HG02610 (cell line): ENCODE data around the gene DHRS1.

Source experiments
- ATAC-seq: cut with Tn5 transposase; IDR thresholded peaks from one replicate; pipeline ENCODE4 v1.9.1; 2021; ENCODE audit warnings: mild to moderate bottlenecking, moderate library complexity; ENCODE audit not compliant: unreplicated experiment

The DHRS1 gene

DNA sequence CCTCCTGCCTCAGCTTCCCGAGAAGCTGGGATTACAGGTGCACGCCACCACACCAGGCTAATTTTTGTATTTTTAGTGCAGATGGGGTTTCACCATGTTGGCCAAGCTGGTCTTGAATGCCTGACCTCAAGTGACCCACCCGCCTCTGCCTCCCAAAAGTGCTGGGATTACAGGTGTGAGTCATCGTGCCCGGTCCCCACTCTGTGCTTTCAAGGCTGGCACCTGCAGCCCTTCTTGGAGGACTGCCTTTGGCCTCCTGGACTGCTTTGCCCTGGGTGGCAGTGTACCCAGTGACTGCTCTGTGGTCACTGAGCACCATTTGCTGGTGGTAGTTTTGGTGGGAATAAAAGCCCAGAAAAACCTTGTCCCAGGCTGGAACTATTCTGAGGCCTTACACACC, 12.6 kb downstream of the DHRS1 start:
- ATAC-seq, result no peak

DNA sequence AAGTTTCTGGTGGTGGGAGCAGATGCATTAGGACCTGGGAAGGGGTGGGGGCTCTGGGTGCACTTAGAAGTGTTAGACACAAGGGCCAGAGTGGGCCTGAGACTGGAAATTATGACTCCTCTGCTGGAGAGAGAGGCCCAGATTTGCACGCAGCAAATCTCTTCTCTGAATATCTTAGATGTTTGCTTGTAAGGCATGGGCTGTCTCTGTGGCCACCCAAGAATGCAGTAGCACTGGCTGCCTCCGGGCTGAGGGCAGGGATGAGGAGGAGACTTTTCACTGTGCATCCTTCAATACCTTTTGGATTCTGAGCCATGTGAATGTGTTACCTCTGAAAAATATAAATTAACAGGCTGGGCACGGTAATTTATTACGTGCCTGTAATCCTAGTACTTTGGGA, 14.2 kb downstream of the DHRS1 start:
- no peak for ATAC-seq

- no peak for ATAC-seq
These were observed 15.0 kb downstream of the DHRS1 start for GRCh38 chr14:24284501-24285035.

DNA sequence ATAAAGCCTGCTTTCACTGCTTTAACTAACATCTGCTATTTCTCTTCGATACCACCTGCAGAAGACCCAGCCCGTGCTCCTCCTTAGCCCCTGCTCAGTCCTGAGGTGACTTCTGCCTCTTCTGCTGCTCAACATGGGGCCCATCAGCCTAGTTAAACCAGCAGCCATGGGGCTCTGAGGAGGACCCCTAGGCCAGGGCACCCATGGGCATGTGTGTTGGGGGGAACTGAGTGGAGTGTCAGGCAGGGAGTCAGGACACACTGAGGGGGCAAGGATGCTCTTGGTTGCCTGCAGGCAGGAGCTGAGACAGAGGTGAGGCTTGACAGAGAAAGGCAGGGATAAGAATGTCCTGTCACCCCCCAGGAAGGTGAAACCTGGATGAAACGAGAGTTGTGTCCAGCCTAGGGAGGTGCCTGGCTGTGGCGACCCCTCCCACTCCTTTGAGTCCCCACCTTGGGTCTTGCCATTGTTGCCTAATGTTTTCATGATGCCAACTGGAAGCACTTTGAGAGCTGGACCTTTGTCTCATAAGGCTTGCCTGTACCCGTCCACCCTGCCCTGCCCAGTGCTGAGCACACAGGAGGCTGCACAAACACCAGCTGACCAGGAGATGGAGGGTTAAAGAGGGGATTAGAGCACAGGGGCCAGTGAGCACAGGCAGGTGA, 15.7 kb downstream of the DHRS1 start:
- ATAC-seq, result no peak

DNA sequence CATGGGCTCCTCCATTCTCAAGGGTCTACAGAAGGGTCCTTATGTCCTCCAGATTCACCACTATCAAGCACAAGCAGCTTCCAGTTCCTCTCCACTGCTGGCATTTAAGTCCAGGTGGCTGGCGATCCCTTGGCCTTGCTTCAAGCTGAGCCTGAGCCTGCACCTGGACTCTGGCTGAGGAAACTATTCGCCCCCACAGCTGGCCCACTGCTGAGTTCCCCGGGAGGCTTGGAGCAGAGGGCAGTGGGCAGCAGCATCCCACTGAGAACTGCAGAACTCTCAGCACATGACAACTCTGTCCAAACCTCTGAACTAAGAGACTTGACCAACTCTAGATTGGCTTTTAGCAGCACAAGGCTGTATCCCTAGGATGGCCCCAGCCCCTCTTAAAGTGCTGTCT, 16.8 kb downstream of the DHRS1 start:
- ATAC-seq, result no peak

DNA sequence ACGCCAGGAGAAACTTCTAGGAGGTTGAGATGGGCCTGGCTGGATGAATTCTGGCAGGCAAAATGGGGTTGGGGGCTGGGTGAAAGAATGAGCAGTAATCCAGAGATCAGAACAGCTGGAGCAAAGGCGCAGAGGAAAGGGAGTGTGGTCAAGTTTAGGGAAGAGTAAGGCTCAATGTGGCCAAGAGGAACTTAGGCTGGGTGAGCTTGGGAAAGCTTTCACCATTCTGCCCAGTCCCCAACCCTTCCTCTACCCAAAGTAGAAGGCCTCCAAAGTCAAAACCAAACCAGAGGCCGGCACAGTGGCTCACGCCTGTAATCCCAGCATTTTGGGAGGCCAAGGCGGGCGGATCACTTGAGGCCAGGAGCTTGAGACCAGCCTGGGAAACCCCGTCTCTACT, 17.9 kb downstream of the DHRS1 start:
- ATAC-seq, result no peak

GRCh38 chr14:24280797-24281460, 18.7 kb downstream of the DHRS1 start:
- no peak for ATAC-seq

DNA sequence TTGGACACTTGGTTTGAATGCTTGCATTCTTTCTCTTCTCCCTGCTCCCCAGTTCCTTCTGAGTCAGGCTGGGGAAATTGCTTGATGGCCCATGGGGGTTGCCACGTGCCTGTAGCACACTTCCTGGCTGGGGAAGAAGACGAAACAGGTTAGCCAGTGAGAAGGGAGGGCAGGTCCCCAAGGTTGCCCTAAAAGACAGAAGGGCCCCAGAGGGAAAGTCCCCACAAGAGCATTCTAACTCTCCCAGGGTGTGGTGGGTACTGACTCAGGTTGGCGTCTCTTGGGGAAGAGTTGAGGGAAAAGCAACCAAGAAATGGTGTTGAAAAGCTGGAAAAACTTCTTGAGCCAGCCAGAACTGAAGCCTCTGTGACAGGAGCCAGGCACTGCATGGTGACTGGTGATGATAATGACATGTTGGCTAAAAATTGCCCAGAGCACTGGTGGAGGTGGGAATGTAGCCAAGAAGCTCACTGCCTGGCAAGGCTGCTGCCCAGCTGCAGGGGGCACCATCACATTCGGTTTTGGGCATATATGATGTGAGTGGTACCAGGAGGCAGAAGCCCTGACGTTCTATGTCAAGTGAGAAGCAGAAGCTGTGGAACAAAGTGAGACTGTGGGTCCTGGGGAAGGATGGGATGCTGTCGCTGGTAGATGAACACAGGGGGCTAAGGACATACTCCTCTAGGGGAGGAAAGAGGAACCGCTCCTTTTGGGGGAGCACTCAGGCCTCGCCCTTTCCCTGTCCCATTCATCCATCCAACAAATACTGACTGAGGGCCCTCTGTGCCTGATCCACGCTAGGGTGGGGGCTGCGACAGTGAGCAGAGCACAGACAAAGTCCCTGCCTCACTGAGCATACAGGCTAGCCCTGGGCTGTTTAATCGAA, 20.0 kb downstream of the DHRS1 start:
- ATAC-seq, result peak; percentile 80

GRCh38 chr14:24278424-24278823, 21.2 kb downstream of the DHRS1 start:
- ATAC-seq, result no peak

GRCh38 chr14:24277606-24278321, 21.8 kb downstream of the DHRS1 start:
- ATAC-seq, result no peak

- ATAC-seq, result no peak
These were observed 22.5 kb downstream of the DHRS1 start for GRCh38 chr14:24277071-24277470.

DNA sequence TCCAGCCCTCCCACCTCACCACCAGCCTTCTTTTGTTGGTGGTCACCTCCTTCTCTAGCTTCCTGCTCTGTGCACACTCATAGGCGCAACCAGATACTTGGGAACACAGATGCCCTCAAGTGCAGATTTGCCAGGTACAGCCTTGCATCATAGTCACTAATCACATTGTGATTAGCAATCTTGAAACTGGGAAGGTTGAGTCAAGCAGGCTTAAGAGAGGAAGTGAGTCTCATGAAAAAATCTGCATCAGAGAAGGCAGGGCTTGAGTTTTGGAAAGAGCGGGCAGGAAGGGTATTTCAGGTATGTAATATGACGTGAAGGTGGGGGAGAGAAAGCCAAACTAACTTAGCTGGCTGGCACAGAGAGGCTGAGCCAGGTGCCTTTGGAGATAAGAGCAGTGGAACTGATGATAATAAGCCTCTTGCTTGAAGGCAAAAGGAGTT, 25.5 kb downstream of the DHRS1 start:
- ATAC-seq, result peak; percentile 60

- ATAC-seq, result no peak
These were observed 26.1 kb downstream of the DHRS1 start for GRCh38 chr14:24273422-24273998.

GRCh38 chr14:24272467-24272866, 27.1 kb downstream of the DHRS1 start:
- no peak for ATAC-seq

GRCh38 chr14:24271834-24272263, 27.7 kb downstream of the DHRS1 start:
- no peak for ATAC-seq

DNA sequence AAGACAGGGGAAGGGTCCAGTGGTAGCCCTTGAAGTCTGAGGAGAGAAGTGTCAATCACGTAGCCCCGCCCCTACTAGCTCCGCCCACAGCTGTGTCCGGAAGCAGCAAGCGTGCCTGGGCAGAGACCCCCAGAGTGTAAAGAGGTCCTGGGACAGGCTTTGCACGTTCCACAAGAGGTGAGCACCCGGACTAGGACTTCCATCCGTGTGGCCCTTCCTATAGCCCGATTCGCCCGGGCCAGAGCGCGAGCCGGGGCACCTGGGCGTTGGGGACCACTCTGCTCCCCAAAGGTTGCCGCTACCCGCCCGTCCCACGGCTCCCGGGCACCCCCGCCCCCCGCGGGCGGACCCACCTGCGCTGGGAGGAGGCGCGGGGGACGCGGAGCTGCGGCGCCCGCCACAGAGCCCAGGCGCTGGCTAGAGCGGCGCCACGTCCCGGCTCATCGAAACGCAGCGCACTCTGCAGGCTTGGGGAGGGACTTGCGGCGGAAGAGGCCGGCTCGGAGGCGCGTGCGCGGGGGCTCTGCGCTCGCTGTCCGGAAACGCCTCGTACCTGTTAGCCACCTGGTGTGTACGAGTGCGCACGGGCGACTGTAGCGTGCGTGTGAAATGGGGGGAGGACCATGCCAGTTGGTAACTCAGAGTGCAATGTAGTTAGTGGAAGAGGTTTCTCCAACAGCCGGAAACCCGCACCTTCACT, 28.3 kb downstream of the DHRS1 start, which contains the start of gene RABGGTA:
Gene RABGGTA, minus strand, starts transcription at position 464 of the 700 bp plus-strand sequence. CDS start 482 bp downstream, outside the sequence.
- peak; percentile 86 for ATAC-seq

- no peak for ATAC-seq
These were observed 28.9 kb downstream of the DHRS1 start for GRCh38 chr14:24270537-24271133.

DNA sequence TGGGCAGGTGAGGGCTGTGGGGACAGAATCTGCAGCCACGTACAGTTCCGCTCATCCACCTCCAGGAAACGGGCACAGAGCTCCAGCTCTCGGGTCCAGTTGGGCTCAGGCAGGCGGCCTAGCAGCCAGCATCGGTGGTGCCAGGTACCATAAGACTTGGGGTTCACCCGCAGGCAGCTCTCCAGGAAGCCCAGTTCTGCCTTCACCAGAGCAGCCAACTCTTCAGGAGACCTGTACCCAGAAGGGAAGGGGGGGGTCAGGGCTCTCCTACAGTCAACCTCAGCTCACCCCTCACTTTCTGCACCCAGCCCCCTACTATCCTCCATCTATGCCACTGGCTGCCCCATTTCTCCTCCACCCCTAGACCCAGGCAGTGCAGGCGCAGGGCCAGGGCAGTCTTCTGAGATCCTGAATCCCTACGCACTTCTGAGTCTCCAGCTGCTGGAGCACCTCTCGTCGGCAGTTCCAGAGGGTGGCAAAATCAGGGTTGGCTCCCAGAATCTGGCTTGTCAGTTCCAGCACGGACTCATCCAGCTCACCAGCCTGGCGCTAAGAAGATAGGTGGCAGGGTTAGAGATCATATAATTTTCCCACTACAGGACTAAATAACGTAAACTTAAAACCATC, 29.6 kb downstream of the DHRS1 start:
- ATAC-seq, result no peak

- ATAC-seq, result no peak
These were observed 30.2 kb downstream of the DHRS1 start for GRCh38 chr14:24269368-24269767.
